GM19372 (cell line): Measurements from ENCODE around the gene OR51F2.
"Not testable (repeated sequence)": the region's sequence is repeated elsewhere in the genome, so short reads cannot be mapped to it uniquely, and the experiment has no call there.

Source experiments
- ATAC-seq: cut with Tn5 transposase; IDR thresholded peaks from one replicate; pipeline ENCODE4 v1.9.1; 2021; ENCODE audit warnings: mild to moderate bottlenecking, low read depth, moderate library complexity; ENCODE audit not compliant: unreplicated experiment

OR51F2 gene, protein sequence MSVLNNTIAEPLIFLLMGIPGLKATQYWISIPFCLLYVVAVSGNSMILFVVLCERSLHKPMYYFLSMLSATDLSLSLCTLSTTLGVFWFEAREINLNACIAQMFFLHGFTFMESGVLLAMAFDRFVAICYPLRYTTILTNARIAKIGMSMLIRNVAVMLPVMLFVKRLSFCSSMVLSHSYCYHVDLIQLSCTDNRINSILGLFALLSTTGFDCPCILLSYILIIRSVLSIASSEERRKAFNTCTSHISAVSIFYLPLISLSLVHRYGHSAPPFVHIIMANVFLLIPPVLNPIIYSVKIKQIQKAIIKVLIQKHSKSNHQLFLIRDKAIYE

DNA sequence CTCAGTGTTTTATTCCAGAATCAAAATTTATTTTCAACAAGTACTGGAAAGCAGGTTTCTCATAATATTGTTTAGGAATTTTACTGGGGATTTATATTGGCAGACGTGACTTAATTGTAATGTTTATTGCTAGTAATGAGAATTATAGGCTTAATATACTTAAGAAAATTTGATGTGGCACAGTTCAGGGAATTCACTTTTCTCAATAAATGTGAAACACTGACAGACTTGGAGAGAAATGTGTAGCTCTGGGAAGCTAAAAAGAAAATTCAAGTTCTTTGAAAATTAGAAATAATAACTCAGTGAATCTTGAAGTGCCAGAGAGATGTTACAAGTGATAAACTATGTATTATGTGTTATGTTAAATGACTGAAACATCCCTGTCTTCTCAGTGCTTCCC lies at the start of gene OR51F2:
Gene OR51F2, plus strand, starts transcription at position 301 of the 400 bp plus-strand sequence. CDS start 101 bp downstream, outside the sequence.
- ATAC-seq = no peak

DNA sequence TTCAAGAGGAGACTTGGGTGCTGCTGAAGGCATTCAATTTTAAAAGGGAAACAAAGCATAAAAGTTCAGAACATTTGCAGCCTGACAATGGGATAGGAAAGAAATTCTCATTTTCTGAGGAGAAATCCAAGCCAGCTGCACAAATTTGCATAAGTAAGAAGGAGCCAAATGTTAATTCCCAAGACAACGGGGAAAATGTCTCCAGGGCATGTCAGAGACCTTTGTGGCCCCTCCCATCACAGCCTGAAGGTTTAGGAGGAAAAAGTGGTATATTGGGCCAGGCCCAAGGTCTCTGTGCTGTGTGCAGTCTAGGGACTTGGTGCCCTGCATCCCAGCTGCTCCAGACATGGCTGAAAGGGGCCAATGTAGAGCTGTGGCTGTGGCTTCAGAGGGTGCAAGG lies 38.7 kb upstream of the OR51F2 start:
- no peak for ATAC-seq

DNA sequence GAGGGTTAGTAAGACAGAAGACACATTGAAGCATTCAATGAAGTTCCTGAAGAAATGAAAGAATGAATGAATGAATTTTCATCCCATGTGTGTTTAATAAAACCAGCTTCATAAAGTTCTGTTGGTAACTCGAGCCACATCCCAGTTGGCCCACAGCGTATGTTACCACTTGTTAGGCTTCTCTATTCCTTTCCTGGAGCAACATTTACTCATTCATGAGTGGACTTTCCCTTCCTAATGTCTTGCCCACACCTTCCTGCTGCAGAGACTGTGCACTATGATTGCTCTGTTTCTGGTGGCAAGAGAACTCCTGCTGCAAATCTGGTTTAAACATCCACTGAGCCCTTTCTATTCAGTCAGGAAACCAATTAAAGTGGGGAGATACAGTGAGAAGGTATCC lies 23.9 kb upstream of the OR51F2 start:
- ATAC-seq = no peak

DNA sequence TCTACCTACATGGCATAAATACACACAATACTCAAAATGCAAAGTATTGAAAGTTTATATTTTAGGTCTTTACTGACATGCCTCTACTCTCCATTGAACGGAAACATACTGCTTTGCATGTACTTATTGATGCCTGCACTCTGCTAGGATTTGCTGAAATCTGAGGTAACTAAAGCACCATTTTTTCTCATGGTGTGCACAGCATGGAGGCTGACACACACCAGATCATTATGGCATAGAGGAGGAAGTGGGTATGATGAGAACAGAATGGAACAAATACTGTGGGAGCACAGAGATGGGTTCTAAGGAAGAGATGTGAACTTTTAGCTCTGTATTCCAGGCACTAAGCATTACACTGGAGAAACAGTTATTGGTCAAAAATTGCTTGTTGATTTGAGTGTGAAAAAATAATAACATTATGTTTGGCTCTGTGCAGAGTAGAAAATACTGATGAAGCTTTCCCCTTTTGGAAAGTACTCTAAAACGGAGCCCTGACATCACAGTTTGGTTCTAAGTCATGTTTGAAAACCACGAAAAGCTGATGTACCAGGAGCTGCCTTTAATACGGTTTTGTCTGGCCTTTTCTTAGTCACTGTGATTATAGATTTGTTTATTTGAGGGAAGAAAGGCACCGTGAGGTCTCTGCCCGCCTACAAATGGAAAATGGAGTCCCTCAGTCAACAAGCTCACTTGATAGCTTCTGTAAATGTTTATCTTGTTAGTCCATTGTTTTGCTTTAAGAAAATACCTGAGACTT lies 22.5 kb upstream of the OR51F2 start:
- no peak for ATAC-seq

DNA sequence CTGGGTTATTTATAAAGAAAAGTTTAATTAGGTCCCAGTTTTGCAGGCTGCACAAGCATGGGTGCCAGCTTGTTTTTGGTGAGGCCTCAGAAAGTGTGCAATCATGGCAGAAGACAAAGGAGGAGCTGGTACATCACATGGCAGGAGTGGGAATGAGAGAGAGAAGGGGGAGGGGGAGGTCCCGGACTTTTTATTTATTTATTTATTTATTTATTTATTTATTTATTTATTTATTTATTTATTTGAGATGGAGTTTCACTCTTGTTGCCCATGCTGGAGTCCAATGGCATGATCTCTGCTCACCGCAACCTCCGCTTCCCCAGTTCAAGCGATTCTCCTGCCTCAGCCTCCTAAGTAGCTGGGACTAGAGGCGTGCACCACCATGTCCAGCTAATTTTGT lies 19.8 kb upstream of the OR51F2 start:
- ATAC-seq = not testable (repeated sequence)

DNA sequence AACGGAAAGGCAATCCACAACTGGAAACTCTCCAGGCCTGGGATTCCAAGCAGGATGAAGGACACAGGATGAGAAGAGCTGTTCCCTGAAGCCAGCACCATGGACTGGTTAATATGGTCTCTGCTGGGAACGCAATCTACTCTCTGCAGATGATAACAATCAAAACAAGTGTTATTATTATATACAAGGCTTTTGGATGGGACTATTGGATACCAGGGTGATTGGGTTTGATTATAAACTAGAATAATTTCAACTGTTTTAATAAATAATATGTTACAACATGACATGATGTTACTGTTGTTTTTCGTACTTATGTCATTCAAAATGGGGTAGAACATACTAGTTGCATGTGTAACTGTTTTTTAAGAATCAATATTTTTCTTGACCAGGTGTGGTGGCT lies 16.8 kb upstream of the OR51F2 start, which contains the start of gene OR52R1:
Gene OR52R1, minus strand, starts transcription at position 101 of the 400 bp plus-strand sequence. Its CDS starts 0 bp downstream, at position 101.
- ATAC-seq = no peak

DNA sequence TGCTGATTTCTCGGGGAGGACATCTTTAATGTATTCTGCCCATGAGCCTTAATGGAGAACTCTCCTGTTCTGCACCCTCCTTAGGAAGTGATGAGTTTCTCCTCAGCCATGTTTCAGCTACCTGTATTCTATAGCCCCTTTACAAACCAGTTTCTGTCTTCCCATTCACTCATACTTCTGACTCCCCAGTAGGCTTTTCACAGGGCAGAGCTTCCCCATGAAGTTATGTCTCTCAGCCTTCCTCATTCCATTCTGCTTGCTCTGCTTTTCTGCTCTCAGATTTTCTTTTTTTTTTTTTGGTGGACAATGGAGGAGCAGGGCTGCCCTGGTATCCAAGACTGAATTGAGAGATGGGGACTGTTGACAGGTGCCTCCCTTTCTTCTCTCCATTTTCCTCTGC lies 12.6 kb upstream of the OR51F2 start:
- ATAC-seq = no peak

DNA sequence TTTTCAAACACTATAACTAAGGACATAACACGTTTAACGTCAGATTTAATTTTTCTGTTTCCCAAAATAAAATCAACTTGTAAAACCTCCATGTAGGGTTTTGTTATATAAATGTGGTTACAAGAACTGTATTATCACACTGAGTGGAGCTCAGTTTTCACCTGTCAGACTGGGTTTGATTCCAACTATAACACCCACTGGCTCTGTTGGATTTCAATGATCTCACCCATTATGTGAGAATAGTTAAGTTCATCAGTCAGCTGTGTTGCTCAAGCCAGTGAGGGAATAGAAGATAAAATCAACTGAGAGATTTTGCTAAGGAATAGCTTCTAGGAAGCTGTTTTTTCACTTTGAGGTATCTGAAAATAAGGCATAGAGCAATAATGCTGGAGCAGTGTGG lies 11.9 kb upstream of the OR51F2 start:
- ATAC-seq = no peak

DNA sequence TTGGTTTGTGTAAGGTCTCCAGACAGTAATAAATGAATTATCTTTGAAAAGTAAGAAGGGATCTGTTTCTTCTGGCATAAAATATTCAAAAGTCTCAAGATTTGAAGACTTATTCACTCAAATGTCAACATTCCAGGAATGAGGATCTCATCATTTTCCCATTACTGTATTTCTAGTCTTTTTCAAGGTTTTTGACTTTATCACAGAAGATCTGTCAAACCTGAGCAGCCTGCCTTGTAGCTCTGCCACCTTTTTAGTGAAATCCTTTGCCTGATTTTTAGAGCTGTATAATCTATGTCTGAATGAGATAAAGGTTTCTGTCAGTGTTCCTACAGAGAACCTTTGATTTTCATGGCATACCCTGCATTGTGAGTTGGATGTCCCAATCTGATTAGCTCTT lies 4.0 kb downstream of the OR51F2 start:
- ATAC-seq = no peak

DNA sequence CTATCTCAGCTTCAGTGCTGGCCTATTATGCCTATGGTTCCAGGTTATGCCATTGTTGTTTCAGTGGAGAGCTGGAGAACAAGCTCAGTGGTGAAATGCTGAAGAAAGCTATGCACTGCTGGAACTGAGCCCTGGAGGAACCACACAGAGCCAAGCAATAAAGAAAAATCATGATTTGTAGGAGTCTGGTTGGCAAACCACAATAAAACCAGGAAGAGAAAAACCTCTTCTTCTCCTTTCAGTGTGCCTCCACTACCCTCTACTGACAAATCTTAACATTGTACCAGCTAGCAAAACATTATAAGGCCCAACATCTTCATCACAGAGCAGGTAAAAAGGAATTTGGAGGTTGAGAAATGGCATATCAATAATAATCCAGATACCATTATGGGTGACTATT lies 5.3 kb downstream of the OR51F2 start:
- no peak for ATAC-seq

DNA sequence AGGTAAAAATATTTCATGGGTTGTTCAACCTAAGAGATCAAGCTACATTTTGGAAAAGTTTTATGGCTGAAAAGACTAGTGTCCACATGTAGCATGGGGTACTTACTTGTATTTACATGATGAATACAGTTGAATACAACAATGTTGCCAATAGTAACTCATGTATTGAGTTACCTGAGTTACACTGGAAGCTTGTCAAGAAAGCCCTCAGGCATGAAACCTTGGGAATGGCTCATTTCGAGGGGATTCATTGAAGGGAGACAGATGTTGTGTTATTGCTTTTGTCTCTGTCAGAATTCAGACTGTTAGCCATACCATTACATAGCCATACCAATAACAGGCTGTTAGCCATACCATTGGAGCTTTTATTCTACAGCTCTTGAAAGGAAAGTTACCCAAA lies 9.2 kb downstream of the OR51F2 start:
- no peak for ATAC-seq

DNA sequence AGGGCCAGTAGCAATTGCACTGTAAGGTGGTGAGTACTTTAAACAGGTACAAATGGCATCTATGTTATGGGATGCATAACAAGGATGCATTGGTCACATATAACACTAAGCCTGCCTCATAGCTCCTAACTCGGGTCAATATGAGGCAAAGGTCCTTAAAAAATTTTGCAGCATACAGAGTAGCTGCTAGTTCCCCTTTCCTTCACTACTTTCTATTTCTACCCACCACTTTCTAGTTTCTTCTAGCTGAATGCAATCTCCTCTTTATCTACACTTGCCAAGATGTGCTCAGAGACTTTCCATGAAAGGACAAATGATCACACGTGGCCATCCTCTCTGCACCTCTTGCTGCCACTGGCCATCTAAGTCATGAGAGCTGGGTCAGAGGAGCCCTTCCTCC lies 9.8 kb downstream of the OR51F2 start:
- ATAC-seq = no peak

DNA sequence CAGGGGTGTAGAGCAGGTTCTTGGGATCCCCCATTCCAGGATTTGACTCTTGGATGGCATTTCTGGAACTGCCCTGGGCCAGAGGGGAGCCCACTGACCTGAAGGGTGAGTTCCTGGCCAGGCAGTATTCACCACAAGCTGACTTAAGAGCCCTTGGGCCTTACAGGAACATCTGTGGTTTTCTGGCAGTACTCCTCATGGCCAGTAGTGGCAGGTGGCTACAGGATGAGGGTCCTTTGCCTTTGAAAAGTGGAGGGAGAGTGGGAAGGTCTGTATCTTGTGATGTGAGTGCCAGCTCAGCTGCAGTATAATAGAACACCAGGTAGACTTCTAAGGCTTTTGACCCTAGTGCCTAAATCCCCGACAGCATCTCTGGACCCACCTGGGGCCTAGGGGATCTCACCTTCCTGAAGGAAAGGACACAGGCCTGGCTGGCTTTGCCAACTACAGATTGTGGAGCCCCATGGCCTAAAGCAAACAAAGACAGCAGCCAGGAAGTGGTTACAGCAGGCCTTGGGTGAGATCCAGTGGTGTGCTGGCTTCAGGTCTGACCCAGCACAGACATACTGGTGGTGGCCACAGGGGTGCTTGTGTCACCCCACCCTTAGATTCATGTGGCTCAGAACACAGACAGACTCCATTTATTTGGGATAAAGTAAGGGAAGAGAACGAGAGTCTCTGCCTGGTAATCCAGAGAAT lies 18.9 kb downstream of the OR51F2 start:
- no peak for ATAC-seq

DNA sequence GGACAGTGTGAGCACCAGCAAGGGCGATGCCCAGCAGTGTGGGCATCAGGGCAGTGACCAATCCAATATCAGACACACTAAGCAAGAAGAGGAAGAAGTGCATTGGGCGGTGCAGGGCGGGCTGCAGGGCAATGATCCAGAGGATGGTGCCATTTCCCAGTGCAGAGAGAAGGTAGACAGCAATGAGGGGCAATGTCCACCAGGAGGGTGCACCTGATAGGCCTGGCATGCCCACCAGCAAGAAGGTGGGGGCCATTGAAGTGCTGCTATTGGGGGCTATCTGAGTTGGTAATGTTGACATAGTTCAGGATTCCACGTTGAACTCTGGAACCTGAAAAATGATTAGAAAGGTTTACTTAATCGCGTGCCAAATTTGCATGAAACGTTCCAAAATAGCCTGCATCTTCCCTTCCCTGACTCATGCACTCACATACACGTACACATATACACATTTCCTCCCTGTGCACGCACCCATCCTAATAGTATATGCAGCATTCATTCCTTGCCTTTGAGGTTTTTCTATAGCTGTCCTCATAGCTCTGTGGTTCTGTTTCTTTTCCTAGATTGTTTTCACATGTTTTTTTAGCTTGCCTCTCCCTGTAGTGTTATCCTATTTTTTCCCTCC lies 27.9 kb downstream of the OR51F2 start, which contains the start of gene OR51S1:
Gene OR51S1, minus strand, starts transcription at position 301 of the 625 bp plus-strand sequence. Its CDS starts 0 bp downstream, at position 301.
- ATAC-seq = no peak

DNA sequence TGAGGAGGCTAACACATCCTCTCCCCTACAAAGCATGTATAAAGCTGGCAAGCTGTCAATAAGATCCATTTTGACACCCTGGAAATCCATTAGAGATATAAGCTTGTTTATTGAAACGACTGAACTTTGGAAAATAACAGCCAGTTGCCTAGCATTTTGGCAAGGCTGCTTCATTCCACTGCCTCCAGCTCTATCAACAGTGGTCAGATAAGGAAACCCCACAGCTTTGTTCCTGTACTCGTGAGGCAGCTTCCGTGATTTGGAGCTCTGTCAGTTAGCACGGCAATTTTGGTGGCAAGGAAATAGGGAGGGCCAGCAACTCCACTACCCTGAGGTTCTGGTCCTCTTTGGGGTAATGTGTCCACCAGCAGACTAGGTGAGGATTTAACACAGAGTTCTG lies 29.9 kb downstream of the OR51F2 start:
- no peak for ATAC-seq

DNA sequence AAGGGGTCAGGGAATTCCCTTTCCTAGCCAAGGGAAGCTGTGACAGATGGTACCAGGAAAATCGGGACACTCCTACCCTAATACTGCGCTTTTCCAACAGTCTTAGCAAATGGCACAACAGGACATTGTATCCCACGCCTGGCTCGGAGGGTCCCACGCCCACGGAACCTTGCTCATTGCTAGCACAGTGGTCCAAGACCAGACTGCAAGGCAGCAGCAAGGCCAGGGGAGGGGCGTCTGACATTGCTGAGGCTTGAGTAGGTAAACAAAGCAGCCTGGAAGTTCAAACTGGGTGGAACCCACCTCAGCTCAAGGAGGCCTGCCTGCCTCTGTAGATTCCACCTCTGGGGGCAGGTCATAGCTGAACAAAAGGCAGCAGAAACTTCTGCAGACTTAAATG lies 33.2 kb downstream of the OR51F2 start:
- ATAC-seq = not testable (repeated sequence)

DNA sequence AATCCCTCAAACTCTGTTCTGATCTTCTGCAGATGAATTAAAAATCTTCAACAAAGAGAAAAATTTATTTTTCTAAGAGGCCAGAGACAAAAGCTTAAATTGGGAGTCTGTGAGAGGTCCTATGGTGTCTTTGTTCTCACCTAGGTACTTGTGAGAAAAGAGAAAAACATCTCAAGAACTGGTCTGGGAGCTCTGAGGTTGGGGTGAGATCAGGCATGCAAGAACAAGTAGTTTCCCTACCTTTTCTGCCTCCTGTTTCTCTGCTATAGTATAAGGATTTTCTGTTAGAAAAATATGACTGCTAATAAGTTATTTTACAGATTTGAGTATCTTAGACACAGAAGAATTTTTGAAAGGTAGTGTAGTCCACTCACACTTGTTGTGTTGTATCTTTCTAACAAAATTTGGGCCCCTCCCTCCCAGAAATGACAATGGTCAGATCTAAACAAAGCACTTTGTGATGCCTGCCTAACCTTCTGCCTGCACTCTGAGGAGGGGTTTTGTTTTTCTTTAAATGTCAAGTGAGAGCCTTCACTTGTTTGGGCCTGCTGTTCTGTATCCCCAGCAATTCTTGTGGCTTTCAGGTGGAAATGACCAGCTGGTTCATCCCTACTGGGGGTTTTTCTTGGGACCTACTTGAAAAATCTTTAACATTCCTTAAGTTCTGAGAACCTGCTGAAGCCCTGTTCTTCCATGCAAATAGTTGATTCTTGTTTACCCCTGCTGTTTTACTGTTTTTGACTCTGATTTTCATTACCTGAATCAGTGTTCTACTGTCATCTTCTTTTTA lies 41.5 kb downstream of the OR51F2 start:
- ATAC-seq = no peak

DNA sequence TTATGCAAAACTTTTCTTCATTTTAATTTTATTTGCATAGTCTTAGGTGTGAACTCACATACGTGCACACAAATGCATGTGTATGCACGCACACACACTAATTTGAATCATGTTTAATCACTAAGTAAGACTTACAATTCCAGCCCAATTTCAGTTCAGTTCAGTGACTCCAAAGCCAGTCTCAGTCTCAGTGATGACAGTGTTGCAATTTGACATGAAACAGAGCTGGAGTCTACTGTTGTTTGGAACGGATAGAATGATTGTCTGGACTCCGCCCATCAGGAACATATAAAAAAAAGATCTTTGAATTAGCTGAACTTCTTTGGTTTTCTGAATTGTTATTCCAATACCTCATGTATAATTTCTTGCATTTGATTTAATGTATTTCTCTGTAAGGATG lies 42.8 kb downstream of the OR51F2 start:
- ATAC-seq = no peak

DNA sequence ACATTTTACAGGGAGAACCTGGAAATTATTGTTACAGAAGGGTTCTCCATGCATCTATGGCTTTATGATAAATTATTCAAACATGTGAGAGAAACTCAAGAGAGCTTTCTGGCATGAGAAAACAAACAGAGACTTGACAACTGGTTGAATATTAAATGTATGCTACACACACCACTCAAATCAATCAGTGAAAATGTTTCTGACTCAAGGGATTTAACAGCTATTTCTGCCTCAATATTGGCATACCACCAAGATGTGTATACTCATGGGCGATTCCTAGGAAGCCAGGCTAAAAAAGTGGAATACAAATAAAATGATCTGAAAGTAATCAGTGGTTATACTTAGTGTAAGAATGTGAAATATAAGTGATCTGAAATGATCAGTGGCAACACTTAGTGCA lies 44.7 kb downstream of the OR51F2 start:
- ATAC-seq = no peak
